ENCODE measurements around the gene MAP3K10.
"Not testable (repeated sequence)": the region's sequence is repeated elsewhere in the genome, so short reads cannot be mapped to it uniquely, and the experiment has no call there.

DNA sequence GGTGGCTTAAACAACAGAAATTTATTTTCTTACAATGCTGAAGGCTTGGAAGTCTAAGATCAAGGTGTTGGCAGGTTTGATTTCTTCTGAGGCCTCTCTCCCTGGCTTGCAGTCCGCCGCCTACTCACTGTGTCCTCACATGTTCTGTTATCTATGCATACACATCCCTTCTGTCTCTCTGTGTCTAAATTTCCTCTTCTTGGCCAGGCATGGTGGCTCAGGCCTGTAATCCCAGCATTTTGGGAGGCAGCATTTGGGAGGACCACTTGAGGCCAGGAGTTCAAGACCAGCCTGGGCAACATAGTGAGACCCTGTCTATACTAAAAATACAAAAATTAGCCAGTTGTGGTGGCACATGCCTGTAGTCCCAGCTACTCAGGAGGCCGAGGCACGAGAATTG lies 19.9 kb upstream of the MAP3K10 start:
- TF ChIP-seq EP300, POLR2A (IDR thresholded peaks at IDR 0.05): not testable (repeated sequence)
- TF ChIP-seq, protein P1, sequence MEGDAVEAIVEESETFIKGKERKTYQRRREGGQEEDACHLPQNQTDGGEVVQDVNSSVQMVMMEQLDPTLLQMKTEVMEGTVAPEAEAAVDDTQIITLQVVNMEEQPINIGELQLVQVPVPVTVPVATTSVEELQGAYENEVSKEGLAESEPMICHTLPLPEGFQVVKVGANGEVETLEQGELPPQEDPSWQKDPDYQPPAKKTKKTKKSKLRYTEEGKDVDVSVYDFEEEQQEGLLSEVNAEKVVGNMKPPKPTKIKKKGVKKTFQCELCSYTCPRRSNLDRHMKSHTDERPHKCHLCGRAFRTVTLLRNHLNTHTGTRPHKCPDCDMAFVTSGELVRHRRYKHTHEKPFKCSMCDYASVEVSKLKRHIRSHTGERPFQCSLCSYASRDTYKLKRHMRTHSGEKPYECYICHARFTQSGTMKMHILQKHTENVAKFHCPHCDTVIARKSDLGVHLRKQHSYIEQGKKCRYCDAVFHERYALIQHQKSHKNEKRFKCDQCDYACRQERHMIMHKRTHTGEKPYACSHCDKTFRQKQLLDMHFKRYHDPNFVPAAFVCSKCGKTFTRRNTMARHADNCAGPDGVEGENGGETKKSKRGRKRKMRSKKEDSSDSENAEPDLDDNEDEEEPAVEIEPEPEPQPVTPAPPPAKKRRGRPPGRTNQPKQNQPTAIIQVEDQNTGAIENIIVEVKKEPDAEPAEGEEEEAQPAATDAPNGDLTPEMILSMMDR (IDR thresholded peaks at IDR 0.05), result not testable (repeated sequence)

Data from tibial nerve (tissue), 4 donors.